H9 (cell line): ENCODE data around the gene NRROS. TPM values are rescaled to one million over a fixed set of nuclear protein-coding genes. Genes with fewer than 3 reads are reported as not detected.

Experiments
- DNase-seq: peaks from one replicate; pipeline ENCODE4 v3.0.0-alpha.2; 2017
- H2AFZ ChIP-seq: one replicate; pipeline ENCODE4 v1.6.1; 2013; ENCODE audit warnings: mild to moderate bottlenecking, low read length, control low read depth, moderate library complexity
- H2AK5ac ChIP-seq: 2 replicates; pipeline ENCODE4 v1.6.1; 2013; ENCODE audit warnings: low read length, control low read depth, mixed read lengths; ENCODE audit not compliant: insufficient read length
- H2BK120ac ChIP-seq: one replicate; pipeline ENCODE4 v1.6.1; 2013; ENCODE audit warnings: low read depth, mild to moderate bottlenecking, low read length, control low read depth, inconsistent platforms; ENCODE audit not compliant: poor library complexity, severe bottlenecking
- H2BK12ac ChIP-seq: 2 replicates; pipeline ENCODE4 v1.6.1; 2013; ENCODE audit warnings: low read length, control low read depth, mixed read lengths, low read depth; ENCODE audit not compliant: insufficient read length
- H2BK15ac ChIP-seq: 2 replicates; pipeline ENCODE4 v1.6.1; 2013; ENCODE audit warnings: low read depth, low read length, control low read depth
- H2BK20ac ChIP-seq: one replicate; pipeline ENCODE4 v1.6.1; 2013; ENCODE audit warnings: low read depth, mild to moderate bottlenecking, low read length, control low read depth, inconsistent platforms; ENCODE audit not compliant: poor library complexity, severe bottlenecking
- H2BK5ac ChIP-seq: 2 replicates; pipeline ENCODE4 v1.6.1; 2013; ENCODE audit warnings: low read length, control low read depth, mixed read lengths; ENCODE audit not compliant: insufficient read length
- H3K14ac ChIP-seq: 2 replicates; pipeline ENCODE4 v1.6.1; 2013; ENCODE audit warnings: low read length, control low read depth; ENCODE audit not compliant: insufficient read depth
- H3K18ac ChIP-seq: 2 replicates; pipeline ENCODE4 v1.6.1; 2013; ENCODE audit warnings: low read depth, mild to moderate bottlenecking, mixed read lengths, low read length, control low read depth; ENCODE audit not compliant: insufficient read length
- H3K23ac ChIP-seq: 2 replicates; pipeline ENCODE4 v1.6.1; 2013; ENCODE audit warnings: low read length, control low read depth, mixed read lengths, low read depth; ENCODE audit not compliant: insufficient read length
- H3K23me2 ChIP-seq: 2 replicates; pipeline ENCODE4 v1.6.1; 2013; ENCODE audit warnings: low read depth, mild to moderate bottlenecking, mixed read lengths, low read length, control low read depth; ENCODE audit not compliant: insufficient read length, poor library complexity, severe bottlenecking
- H3K27ac ChIP-seq: 2 replicates; pipeline ENCODE4 v1.5.1; 2013; ENCODE audit warnings: low read length, control low read depth, mixed read lengths, low read depth; ENCODE audit not compliant: insufficient read length
- H3K27me3 ChIP-seq: 2 replicates; pipeline ENCODE4 v1.6.1; 2013; ENCODE audit warnings: low read length, control low read depth, inconsistent platforms; ENCODE audit not compliant: insufficient read depth
- H3K4ac ChIP-seq: 2 replicates; pipeline ENCODE4 v1.6.1; 2013; ENCODE audit warnings: low read depth, mild to moderate bottlenecking, control low read depth, inconsistent platforms, low read length, moderate library complexity
- H3K4me1 ChIP-seq: 2 replicates; pipeline ENCODE4 v1.6.1; 2013; ENCODE audit warnings: low read length, control low read depth, inconsistent platforms; ENCODE audit not compliant: insufficient read depth
- H3K4me2 ChIP-seq: 2 replicates; pipeline ENCODE4 v1.6.1; 2013; ENCODE audit warnings: low read length, control low read depth, mixed read lengths; ENCODE audit not compliant: insufficient read length, insufficient read depth
- H3K56ac ChIP-seq: 2 replicates; pipeline ENCODE4 v1.6.1; 2013; ENCODE audit warnings: low read depth, mild to moderate bottlenecking, mixed read lengths, low read length, control low read depth; ENCODE audit not compliant: insufficient read length
- H3K79me1 ChIP-seq: 2 replicates; pipeline ENCODE4 v1.6.1; 2013; ENCODE audit warnings: low read depth, mild to moderate bottlenecking, moderate library complexity, low read length, control low read depth, inconsistent platforms; ENCODE audit not compliant: insufficient read depth, poor library complexity, severe bottlenecking
- H3K79me2 ChIP-seq: 2 replicates; pipeline ENCODE4 v1.6.1; 2013; ENCODE audit warnings: low read length, control low read depth, inconsistent platforms; ENCODE audit not compliant: insufficient read depth
- H3K9ac ChIP-seq: 2 replicates; pipeline ENCODE4 v1.6.1; 2013; ENCODE audit warnings: low read length, control low read depth, mixed read lengths; ENCODE audit not compliant: insufficient read length; ENCODE audit errors: extremely low read depth
- H3K9me3 ChIP-seq: one replicate; pipeline ENCODE4 v1.6.1; 2013; ENCODE audit warnings: low read depth, low read length, inconsistent platforms; ENCODE audit not compliant: control insufficient read depth
- H3T11ph ChIP-seq: one replicate; pipeline ENCODE4 v1.6.1; 2013; ENCODE audit warnings: mild to moderate bottlenecking, low read length, control low read depth, inconsistent platforms
- H4K20me1 ChIP-seq: one replicate; pipeline ENCODE4 v1.6.1; 2013; ENCODE audit not compliant: control insufficient read depth, insufficient read length, insufficient read depth
- H4K5ac ChIP-seq: 2 replicates; pipeline ENCODE4 v1.6.1; 2013; ENCODE audit warnings: low read depth, mild to moderate bottlenecking, mixed read lengths, low read length, control low read depth; ENCODE audit not compliant: insufficient read length
- H4K8ac ChIP-seq: replicated peaks from 2 replicates; pipeline ENCODE4 v1.6.1; 2013; ENCODE audit warnings: low read length, control low read depth, mixed read lengths, low read depth; ENCODE audit not compliant: insufficient read length
- H4K91ac ChIP-seq: 2 replicates; pipeline ENCODE4 v1.6.1; 2013; ENCODE audit warnings: low read depth, mild to moderate bottlenecking, moderate library complexity, mixed read lengths, low read length, control low read depth; ENCODE audit not compliant: insufficient read length
- H3K27ac Mint-ChIP-seq, 3 experiments: 2 replicates in 2 of 3; 3 replicates in 1 of 3; pipeline ENCODE4 v1.8.0; 2020 to 2021; ENCODE audit warnings: mixed read lengths in 3 of 3, mild to moderate bottlenecking in 1 of 3, moderate library complexity in 1 of 3
- H3K27me3 Mint-ChIP-seq: 2 replicates; pipeline ENCODE4 v1.8.0; 2021; ENCODE audit warnings: low read depth, mild to moderate bottlenecking, moderate library complexity, mixed read lengths
- H3K36me3 Mint-ChIP-seq, 3 experiments: 2 replicates in 2 of 3; 3 replicates in 1 of 3; pipeline ENCODE4 v1.8.0; 2020 to 2021; ENCODE audit warnings: low read depth in 3 of 3, mixed read lengths in 3 of 3; ENCODE audit not compliant: insufficient read depth in 1 of 3
- H3K4me1 Mint-ChIP-seq, 2 experiments: 2 replicates each; pipeline ENCODE4 v1.8.0; 2020; ENCODE audit warnings: mixed read lengths in 2 of 2
- H3K4me3 Mint-ChIP-seq, 2 experiments: 2 replicates in 1 of 2; 3 replicates in 1 of 2; pipeline ENCODE4 v1.8.0; 2020 to 2021; ENCODE audit warnings: mild to moderate bottlenecking in 2 of 2, mixed read lengths in 2 of 2, moderate library complexity in 1 of 2
- H3K9me3 Mint-ChIP-seq, 2 experiments: 2 replicates in 1 of 2; 3 replicates in 1 of 2; pipeline ENCODE4 v1.8.0; 2020; ENCODE audit warnings: mild to moderate bottlenecking in 2 of 2, mixed read lengths in 2 of 2, moderate library complexity in 1 of 2
- WGBS: extraction: QIAGEN DNeasy Blood & Tissue Kit; methylation state at CpG from one replicate; pipeline ENCODE4 v1.1.7; 2013; ENCODE audit warnings: missing lambda C conversion rate, low lambda C conversion rate, mixed read lengths; ENCODE audit not compliant: insufficient read length; ENCODE audit errors: extremely low coverage; 5-methylcytosine and 5-hydroxymethylcytosine counted together
- total RNA-seq: library from RNA; stranded (reverse); gene quantifications from 2 replicates; pipeline ENCODE4 v1.2.1, GENCODE V29; 2021
- TF ChIP-seq, protein P1 (sequence below): fragments of 200-600 bp; sonication (generic); conservative IDR thresholded peaks from 3 replicates; pipeline ENCODE4 v1.8.0; 2021; ENCODE audit warnings: antibody characterized with exemption, mild to moderate bottlenecking

NRROS gene
- total RNA-seq, 1 experiment from 2014 or later, result 4.0 TPM

DNA sequence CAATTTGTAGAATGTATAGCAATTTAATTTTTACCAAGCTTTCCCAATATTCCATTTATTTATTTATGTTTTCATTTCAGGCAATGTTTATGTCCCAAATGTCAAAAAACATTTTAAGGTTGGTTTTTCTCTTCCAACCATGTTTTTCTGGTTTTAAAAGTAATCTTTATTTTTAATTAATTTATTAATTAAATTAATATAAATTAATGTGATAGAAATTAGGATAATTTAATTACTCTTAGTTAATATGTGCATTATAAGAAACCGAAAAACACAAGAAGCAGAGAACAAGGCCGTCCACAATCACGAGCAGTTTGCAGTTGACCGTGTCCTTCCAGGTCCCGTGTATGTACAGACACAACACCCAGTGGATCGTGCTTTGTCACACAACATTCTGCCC lies 36.8 kb upstream of the NRROS start:
- H4K91ac ChIP-seq, result no peak overlapping the region
- H3K4me1 ChIP-seq, result no peaks in the 10 kb centered on the region
- no peak overlapping the region for H2BK15ac ChIP-seq
- H4K20me1 ChIP-seq, result no peaks in the 10 kb centered on the region
- no peak overlapping the region for H3K27ac Mint-ChIP-seq
- H3K14ac ChIP-seq, result no peak overlapping the region
- H2BK120ac ChIP-seq, result no peak overlapping the region
- no peaks in the 10 kb centered on the region for H3K9me3 ChIP-seq
- H4K5ac ChIP-seq, result no peak overlapping the region
- no peaks in the 10 kb centered on the region for H3K9me3 Mint-ChIP-seq
- H2AK5ac ChIP-seq, result no peak overlapping the region
- no peak overlapping the region for H3K9ac ChIP-seq
- no peak overlapping the region for H3K56ac ChIP-seq
- H3K4me2 ChIP-seq, result no peak overlapping the region
- H3K27ac ChIP-seq, result no peak overlapping the region
- H2BK12ac ChIP-seq, result no peak overlapping the region
- no peak overlapping the region for H3T11ph ChIP-seq
- H2BK20ac ChIP-seq, result no peak overlapping the region
- no peaks in the 10 kb centered on the region for H3K36me3 Mint-ChIP-seq
- H3K27me3 Mint-ChIP-seq, result peaks cover 1% of the 10 kb centered on the region; the same call in 1 of the 2 replicates
- no peak overlapping the region for H4K8ac ChIP-seq
- no peak overlapping the region for H3K23ac ChIP-seq
- H3K4ac ChIP-seq, result no peak overlapping the region
- TF ChIP-seq, protein P1, sequence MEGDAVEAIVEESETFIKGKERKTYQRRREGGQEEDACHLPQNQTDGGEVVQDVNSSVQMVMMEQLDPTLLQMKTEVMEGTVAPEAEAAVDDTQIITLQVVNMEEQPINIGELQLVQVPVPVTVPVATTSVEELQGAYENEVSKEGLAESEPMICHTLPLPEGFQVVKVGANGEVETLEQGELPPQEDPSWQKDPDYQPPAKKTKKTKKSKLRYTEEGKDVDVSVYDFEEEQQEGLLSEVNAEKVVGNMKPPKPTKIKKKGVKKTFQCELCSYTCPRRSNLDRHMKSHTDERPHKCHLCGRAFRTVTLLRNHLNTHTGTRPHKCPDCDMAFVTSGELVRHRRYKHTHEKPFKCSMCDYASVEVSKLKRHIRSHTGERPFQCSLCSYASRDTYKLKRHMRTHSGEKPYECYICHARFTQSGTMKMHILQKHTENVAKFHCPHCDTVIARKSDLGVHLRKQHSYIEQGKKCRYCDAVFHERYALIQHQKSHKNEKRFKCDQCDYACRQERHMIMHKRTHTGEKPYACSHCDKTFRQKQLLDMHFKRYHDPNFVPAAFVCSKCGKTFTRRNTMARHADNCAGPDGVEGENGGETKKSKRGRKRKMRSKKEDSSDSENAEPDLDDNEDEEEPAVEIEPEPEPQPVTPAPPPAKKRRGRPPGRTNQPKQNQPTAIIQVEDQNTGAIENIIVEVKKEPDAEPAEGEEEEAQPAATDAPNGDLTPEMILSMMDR, result no peak
- H3K18ac ChIP-seq, result no peak overlapping the region
- H3K79me2 ChIP-seq, result no peaks in the 10 kb centered on the region
- H3K4me1 Mint-ChIP-seq, result peaks cover 0 to 4% of the 10 kb centered on the region in 2 experiments; a peak in 1 of 4 replicates
- no peak overlapping the region for H2AFZ ChIP-seq
- no CpG with 5 or more reads among the region's 6 CpGs for WGBS
- H3K23me2 ChIP-seq, result no peaks in the 10 kb centered on the region
- H3K79me1 ChIP-seq, result no peaks in the 10 kb centered on the region
- no peak overlapping the region for H3K4me3 Mint-ChIP-seq
- no peak overlapping the region for H2BK5ac ChIP-seq
- H3K27me3 ChIP-seq, result no peaks in the 10 kb centered on the region
- no peak for DNase-seq
